PFSK-1 (cell line): Measurements from ENCODE around the gene SORBS1.

ENCODE experiments used
- FOXP2 ChIP-seq: optimal IDR thresholded peaks from 2 replicates; pipeline ENCODE3; 2011; ENCODE audit warnings: borderline replicate concordance, control low read depth, inconsistent platforms; ENCODE audit not compliant: insufficient read depth; ENCODE audit errors: extremely low read length, extremely low read depth
- POLR2AphosphoS5 ChIP-seq: IDR thresholded peaks from 2 replicates; pipeline ENCODE4 v1.6.1; 2012; ENCODE audit warnings: low read depth, mild to moderate bottlenecking, control low read depth, low read length, moderate library complexity
- REST ChIP-seq, 2 experiments: IDR thresholded peaks; 2 replicates each; pipeline versions ENCODE4 v1.6.1 to v1.8.0; 2011 to 2012; ENCODE audit warnings: low read depth in 2 of 2, low read length in 2 of 2, control low read depth in 1 of 2, inconsistent platforms in 1 of 2, mild to moderate bottlenecking in 1 of 2, moderate library complexity in 1 of 2; ENCODE audit not compliant: insufficient read depth in 1 of 2
- SIN3A ChIP-seq: IDR thresholded peaks from 2 replicates; pipeline ENCODE4 v1.6.1; 2012; ENCODE audit warnings: mild to moderate bottlenecking, low read length, moderate library complexity, borderline replicate concordance; ENCODE audit not compliant: insufficient read depth
- TAF1 ChIP-seq: IDR thresholded peaks from 2 replicates; pipeline ENCODE4 v1.6.1; 2012; ENCODE audit warnings: low read length, control low read depth, borderline replicate concordance; ENCODE audit not compliant: insufficient read depth

SORBS1 gene

GRCh38 chr10:95399183-95399582, 162.0 kb downstream of the SORBS1 start:
- TF ChIP-seq TAF1 (no peak), POLR2AphosphoS5 (no peak), REST (IDR thresholded peaks at IDR 0.05; ENCODE audit: insufficient read depth in 1 of 2, low read depth in 2 of 2, low read length in 2 of 2) (no peak), SIN3A (no peak), FOXP2 (no peak)

GRCh38 chr10:95397747-95398146, 163.4 kb downstream of the SORBS1 start:
- TF ChIP-seq POLR2AphosphoS5: no peak
- TF ChIP-seq REST (IDR thresholded peaks at IDR 0.05; ENCODE audit: insufficient read depth in 1 of 2, low read depth in 2 of 2, low read length in 2 of 2): no peak
- TF ChIP-seq FOXP2: no peak
- no peak for TF ChIP-seq TAF1
- no peak for TF ChIP-seq SIN3A

- TF ChIP-seq SIN3A (no peak), POLR2AphosphoS5 (no peak), TAF1 (no peak), FOXP2 (no peak), REST (IDR thresholded peaks at IDR 0.05; ENCODE audit: insufficient read depth in 1 of 2, low read depth in 2 of 2, low read length in 2 of 2) (no peak)
Observed at GRCh38 chr10:95395947-95396449, 165.2 kb downstream of the SORBS1 start.

GRCh38 chr10:95394161-95394880, 166.8 kb downstream of the SORBS1 start:
- TF ChIP-seq FOXP2 (no peak), SIN3A (no peak), POLR2AphosphoS5 (no peak), REST (IDR thresholded peaks at IDR 0.05; ENCODE audit: insufficient read depth in 1 of 2, low read depth in 2 of 2, low read length in 2 of 2) (no peak), TAF1 (no peak)

- TF ChIP-seq REST (IDR thresholded peaks at IDR 0.05; ENCODE audit: insufficient read depth in 1 of 2, low read depth in 2 of 2, low read length in 2 of 2) (no peak), TAF1 (no peak), POLR2AphosphoS5 (no peak), SIN3A (no peak), FOXP2 (no peak)
Observed at GRCh38 chr10:95392681-95393164, 168.4 kb downstream of the SORBS1 start.
